ENCODE data around the gene CREBBP.

DNA sequence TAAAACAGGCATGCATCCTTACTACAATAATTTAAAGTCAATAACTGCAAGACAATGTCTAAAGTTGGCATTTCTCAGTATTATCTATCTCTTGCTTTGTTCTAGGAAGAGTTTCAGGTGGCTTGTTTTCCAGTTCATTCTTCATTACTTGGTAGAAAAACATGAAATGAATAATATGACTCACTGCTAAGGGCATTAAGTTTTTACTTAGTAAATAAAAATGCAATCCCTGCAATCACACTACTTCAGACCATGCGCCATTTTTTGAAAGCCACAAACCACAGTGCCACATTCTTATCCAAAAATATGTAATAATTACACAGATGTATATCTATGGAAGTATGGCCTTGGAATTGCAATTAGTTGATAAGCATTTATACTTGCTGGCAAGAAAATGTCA is 55.4 kb downstream of the CREBBP start:
- TF ChIP-seq, protein P1, sequence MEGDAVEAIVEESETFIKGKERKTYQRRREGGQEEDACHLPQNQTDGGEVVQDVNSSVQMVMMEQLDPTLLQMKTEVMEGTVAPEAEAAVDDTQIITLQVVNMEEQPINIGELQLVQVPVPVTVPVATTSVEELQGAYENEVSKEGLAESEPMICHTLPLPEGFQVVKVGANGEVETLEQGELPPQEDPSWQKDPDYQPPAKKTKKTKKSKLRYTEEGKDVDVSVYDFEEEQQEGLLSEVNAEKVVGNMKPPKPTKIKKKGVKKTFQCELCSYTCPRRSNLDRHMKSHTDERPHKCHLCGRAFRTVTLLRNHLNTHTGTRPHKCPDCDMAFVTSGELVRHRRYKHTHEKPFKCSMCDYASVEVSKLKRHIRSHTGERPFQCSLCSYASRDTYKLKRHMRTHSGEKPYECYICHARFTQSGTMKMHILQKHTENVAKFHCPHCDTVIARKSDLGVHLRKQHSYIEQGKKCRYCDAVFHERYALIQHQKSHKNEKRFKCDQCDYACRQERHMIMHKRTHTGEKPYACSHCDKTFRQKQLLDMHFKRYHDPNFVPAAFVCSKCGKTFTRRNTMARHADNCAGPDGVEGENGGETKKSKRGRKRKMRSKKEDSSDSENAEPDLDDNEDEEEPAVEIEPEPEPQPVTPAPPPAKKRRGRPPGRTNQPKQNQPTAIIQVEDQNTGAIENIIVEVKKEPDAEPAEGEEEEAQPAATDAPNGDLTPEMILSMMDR (IDR thresholded peaks at IDR 0.05), result no peak
- TF ChIP-seq POLR2A (IDR thresholded peaks at IDR 0.05; ENCODE audit: low read depth) (no peak), EP300 (IDR thresholded peaks at IDR 0.05) (no peak)
